OCI-LY1 (cell line): ENCODE data around the gene LRFN3.

Experiments used
- CTCF ChIP-seq: fragments of 200-600 bp; sonication (generic), shearing (Covaris generic); IDR thresholded peaks from 2 replicates; pipeline ENCODE4 v1.5.1; 2017; ENCODE audit warnings: mild to moderate bottlenecking, antibody characterized with exemption, low read length, moderate library complexity, mixed read lengths
- EZH2 ChIP-seq: fragments of 200-600 bp; sonication (generic), shearing (Covaris generic); IDR thresholded peaks from 2 replicates; pipeline ENCODE4 v1.8.0; 2017; ENCODE audit warnings: borderline replicate concordance, mixed run types, mild to moderate bottlenecking, antibody characterized with exemption, low read length, moderate library complexity, mixed read lengths

DNA sequence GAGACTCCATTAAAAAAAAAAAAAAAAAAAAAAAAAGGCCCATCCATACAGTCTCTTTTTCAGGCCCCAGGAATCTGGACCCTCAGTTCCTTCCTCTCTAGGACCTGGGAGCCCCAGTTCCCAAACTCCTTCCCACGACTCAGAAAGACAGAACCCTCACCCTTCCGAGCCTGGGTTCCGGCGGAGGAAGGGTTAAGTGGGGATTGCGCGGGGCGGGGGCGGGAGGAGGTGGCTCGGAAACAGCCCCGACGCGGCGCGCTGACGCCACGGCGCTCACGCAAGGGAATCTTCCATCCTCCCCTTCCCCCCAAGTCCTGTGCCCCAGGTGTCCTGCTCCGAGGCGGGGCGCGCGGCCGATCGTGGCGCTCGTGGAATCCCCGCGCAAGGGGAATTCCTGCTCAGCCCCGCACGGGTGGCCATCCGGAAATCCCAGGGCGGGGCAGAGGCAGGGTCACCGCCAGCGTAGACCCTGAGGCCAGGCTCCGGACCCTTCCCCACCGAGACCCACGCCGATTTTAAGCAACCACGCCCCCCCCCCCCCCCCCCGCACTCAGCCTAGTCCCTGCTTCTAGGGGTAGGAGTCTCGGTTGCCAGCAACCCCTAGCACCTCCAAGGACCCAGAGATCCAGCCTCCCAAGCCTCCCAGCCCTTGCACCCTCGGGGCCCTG, 36.5 kb upstream of the LRFN3 start:
- TF ChIP-seq CTCF (no peak), EZH2 (no peak)
